ENCODE data around the gene MYO5C. TPM values are rescaled to one million over a fixed set of nuclear protein-coding genes. Genes with fewer than 3 reads are reported as not detected.

Gene MYO5C
- total RNA-seq, 3 donors from 2014 or later: 16.6 to 71.3 (median 51.5) TPM

DNA sequence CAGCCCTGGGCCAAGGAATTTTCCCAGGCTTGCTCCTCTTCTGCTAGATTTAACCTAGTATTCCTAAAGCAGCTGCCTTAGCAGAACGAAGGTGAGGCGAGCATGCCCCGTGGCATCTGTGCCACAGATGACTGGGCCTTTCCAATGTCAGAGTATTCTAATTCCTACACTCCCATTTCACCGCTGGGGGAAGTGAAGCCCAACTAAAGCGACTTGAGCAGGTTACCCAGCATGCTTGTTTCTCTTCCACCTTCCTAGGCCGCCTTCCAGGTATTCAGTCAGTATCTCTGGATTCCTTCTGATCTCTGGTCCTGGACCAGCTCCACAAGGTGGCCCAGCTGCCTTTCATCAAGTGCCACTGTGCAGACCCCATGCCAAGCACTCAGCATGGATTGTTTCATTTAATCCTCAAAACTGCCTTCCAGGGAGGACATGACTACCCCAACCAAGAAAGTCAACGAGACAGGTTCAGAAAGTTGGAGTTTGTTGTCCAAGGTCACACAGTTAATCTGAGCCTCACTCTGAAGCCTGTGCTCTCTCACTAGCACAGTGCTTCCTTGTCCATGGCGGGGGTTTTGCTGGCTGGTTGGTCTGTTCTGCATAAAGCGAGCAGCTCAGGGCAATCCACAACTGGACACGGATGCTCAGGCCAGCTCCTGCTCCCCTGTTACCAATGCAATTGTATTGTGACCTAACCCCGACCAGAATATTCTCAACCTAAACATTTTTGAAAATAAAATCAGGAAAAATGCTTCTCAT is 15.1 kb downstream of the MYO5C start:
- H3K27me3 ChIP-seq: no peaks in the 10 kb centered on the region
- H3K36me3 ChIP-seq: no peaks in the 10 kb centered on the region
- TF ChIP-seq, protein P1, sequence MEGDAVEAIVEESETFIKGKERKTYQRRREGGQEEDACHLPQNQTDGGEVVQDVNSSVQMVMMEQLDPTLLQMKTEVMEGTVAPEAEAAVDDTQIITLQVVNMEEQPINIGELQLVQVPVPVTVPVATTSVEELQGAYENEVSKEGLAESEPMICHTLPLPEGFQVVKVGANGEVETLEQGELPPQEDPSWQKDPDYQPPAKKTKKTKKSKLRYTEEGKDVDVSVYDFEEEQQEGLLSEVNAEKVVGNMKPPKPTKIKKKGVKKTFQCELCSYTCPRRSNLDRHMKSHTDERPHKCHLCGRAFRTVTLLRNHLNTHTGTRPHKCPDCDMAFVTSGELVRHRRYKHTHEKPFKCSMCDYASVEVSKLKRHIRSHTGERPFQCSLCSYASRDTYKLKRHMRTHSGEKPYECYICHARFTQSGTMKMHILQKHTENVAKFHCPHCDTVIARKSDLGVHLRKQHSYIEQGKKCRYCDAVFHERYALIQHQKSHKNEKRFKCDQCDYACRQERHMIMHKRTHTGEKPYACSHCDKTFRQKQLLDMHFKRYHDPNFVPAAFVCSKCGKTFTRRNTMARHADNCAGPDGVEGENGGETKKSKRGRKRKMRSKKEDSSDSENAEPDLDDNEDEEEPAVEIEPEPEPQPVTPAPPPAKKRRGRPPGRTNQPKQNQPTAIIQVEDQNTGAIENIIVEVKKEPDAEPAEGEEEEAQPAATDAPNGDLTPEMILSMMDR (IDR thresholded peaks at IDR 0.05): no peak
- TF ChIP-seq POLR2AphosphoS5 (IDR thresholded peaks at IDR 0.05) (no peak), POLR2A (IDR thresholded peaks at IDR 0.05) (no peak)
- no peak for DNase-seq (ENCODE audit: low spot score in 2 of 2)
- H3K27ac ChIP-seq: peak overlapping the region in 1 of 2 donors; percentile 9
- H3K9me3 ChIP-seq: no peaks in the 10 kb centered on the region
- H3K4me3 ChIP-seq: no peak overlapping the region
- H3K4me1 ChIP-seq: no peaks in the 10 kb centered on the region
- intact Hi-C loops (cut with DNase I; ENCODE audit: low total_unique reads): no loop called here

GRCh38 chr15:52278636-52279367 is 16.8 kb downstream of the MYO5C start:
- no peaks in the 10 kb centered on the region for H3K36me3 ChIP-seq
- H3K27ac ChIP-seq: no peak overlapping the region
- no peaks in the 10 kb centered on the region for H3K9me3 ChIP-seq
- H3K4me3 ChIP-seq: no peak overlapping the region
- DNase-seq (ENCODE audit: low spot score in 2 of 2): no peak
- H3K4me1 ChIP-seq: no peaks in the 10 kb centered on the region
- TF ChIP-seq POLR2A (IDR thresholded peaks at IDR 0.05) (no peak), POLR2AphosphoS5 (IDR thresholded peaks at IDR 0.05) (no peak)
- TF ChIP-seq, protein P1 (IDR thresholded peaks at IDR 0.05): no peak
- H3K27me3 ChIP-seq: no peaks in the 10 kb centered on the region
- intact Hi-C loops (cut with DNase I; ENCODE audit: low total_unique reads): no loop called here

- DNase-seq (ENCODE audit: low spot score in 2 of 2): no peak
Measured at GRCh38 chr15:52278135-52278534, 17.5 kb downstream of the MYO5C start.

DNA sequence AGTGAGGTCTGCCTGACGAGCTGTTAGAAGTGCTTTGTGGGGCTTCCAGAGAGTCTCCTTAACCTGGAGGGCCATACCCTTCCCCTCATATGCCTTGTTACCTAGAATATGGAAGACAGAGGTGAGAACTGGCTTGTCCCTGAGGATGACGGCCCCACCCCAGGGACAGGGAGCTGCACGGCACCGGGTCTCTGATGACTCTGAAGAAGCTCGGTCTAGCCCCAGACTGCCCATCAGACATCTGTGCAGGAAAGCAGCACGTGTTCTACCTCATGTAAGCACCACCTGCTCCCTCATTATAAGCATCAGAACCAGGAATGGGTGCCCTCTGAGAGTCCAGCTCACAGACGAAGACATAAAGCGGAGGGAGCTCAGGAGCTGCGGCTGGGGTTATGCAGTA is 18.0 kb downstream of the MYO5C start:
- no peak overlapping the region for H3K4me3 ChIP-seq
- H3K27me3 ChIP-seq: no peaks in the 10 kb centered on the region
- no peaks in the 10 kb centered on the region for H3K36me3 ChIP-seq
- no peaks in the 10 kb centered on the region for H3K4me1 ChIP-seq
- TF ChIP-seq POLR2AphosphoS5 (IDR thresholded peaks at IDR 0.05): no peak
- TF ChIP-seq POLR2A (IDR thresholded peaks at IDR 0.05): no peak
- TF ChIP-seq, protein P1 (IDR thresholded peaks at IDR 0.05): no peak
- intact Hi-C loops (cut with DNase I; ENCODE audit: low total_unique reads): no loop called here
- no peak for DNase-seq (ENCODE audit: low spot score in 2 of 2)
- H3K9me3 ChIP-seq: no peaks in the 10 kb centered on the region
- no peak overlapping the region for H3K27ac ChIP-seq

More at GRCh38 chr15:52278135-52278534, 17.5 kb downstream of the MYO5C start:
- intact Hi-C loops (cut with DNase I; ENCODE audit: low total_unique reads): no loop called here
- Histone ChIP-seq H3K36me3 (no peaks in the 10 kb centered on the region), H3K4me3 (no peak overlapping the region), H3K9me3 (no peaks in the 10 kb centered on the region), H3K27ac (no peak overlapping the region), H3K27me3 (no peaks in the 10 kb centered on the region), H3K4me1 (no peaks in the 10 kb centered on the region)
- TF ChIP-seq POLR2A (IDR thresholded peaks at IDR 0.05): no peak
- no peak for TF ChIP-seq POLR2AphosphoS5 (IDR thresholded peaks at IDR 0.05)
- TF ChIP-seq, protein P1 (IDR thresholded peaks at IDR 0.05): no peak

- no peaks in the 10 kb centered on the region for H3K36me3 ChIP-seq
- intact Hi-C loops (cut with DNase I; ENCODE audit: low total_unique reads): no loop called here
- DNase-seq (ENCODE audit: low spot score in 2 of 2): no peak
Measured at GRCh38 chr15:52276256-52276770, 19.3 kb downstream of the MYO5C start.

More at GRCh38 chr15:52276256-52276770, 19.3 kb downstream of the MYO5C start:
- Histone ChIP-seq H3K4me1 (no peaks in the 10 kb centered on the region), H3K4me3 (no peak overlapping the region), H3K9me3 (no peaks in the 10 kb centered on the region), H3K27me3 (no peaks in the 10 kb centered on the region), H3K27ac (no peak overlapping the region)
- TF ChIP-seq, protein P1 (IDR thresholded peaks at IDR 0.05): no peak
- TF ChIP-seq POLR2A (IDR thresholded peaks at IDR 0.05) (no peak), POLR2AphosphoS5 (IDR thresholded peaks at IDR 0.05) (no peak)

All from breast epithelium (tissue), 4 donors.